HG03354 (cell line): ENCODE results near the gene HIKESHI.

ENCODE experiments used
- ATAC-seq: cut with Tn5 transposase; IDR thresholded peaks from one replicate; pipeline ENCODE4 v1.9.1; 2021; ENCODE audit warnings: mild to moderate bottlenecking; ENCODE audit not compliant: unreplicated experiment, poor library complexity, severe bottlenecking

Gene HIKESHI

GRCh38 chr11:86370922-86371594 lies 69.0 kb downstream of the HIKESHI start:
- no peak for ATAC-seq

- no peak for ATAC-seq
These were observed 70.0 kb downstream of the HIKESHI start for GRCh38 chr11:86372041-86372440.

GRCh38 chr11:86372586-86372985 lies 70.5 kb downstream of the HIKESHI start:
- ATAC-seq: no peak

- ATAC-seq: no peak
These were observed 72.0 kb downstream of the HIKESHI start for GRCh38 chr11:86374069-86374468.

GRCh38 chr11:86374586-86374985 lies 72.5 kb downstream of the HIKESHI start, which contains the start of gene CCDC81:
TSS of gene CCDC81 (plus strand) at chr11:86374887. CDS start at chr11:86375164, 277 bp downstream.
- no peak for ATAC-seq

GRCh38 chr11:86377972-86378371 lies 75.9 kb downstream of the HIKESHI start:
- ATAC-seq: no peak

- ATAC-seq: no peak
These were observed 78.4 kb downstream of the HIKESHI start for GRCh38 chr11:86380295-86381059.

- no peak for ATAC-seq
These were observed 81.3 kb downstream of the HIKESHI start for GRCh38 chr11:86383041-86383955.

GRCh38 chr11:86386283-86386682 lies 84.2 kb downstream of the HIKESHI start:
- ATAC-seq: no peak

- ATAC-seq: no peak
These were observed 84.7 kb downstream of the HIKESHI start for GRCh38 chr11:86386746-86387145.

GRCh38 chr11:86388198-86388597 lies 86.2 kb downstream of the HIKESHI start:
- ATAC-seq: no peak

GRCh38 chr11:86390487-86390886 lies 88.4 kb downstream of the HIKESHI start:
- ATAC-seq: no peak

GRCh38 chr11:86395061-86395551 lies 93.1 kb downstream of the HIKESHI start:
- ATAC-seq: no peak
